HepG2 (cell line): ENCODE measurements around the gene CRY1. TPM values are rescaled to one million over a fixed set of nuclear protein-coding genes. Genes with fewer than 3 reads are reported as not detected.

Experiments
- IKZF4 ChIP-seq: sonication (generic); formaldehyde crosslinking; IDR thresholded peaks from 2 replicates; pipeline ENCODE4 v1.5.1; 2020; ENCODE audit warnings: borderline replicate concordance, mild to moderate bottlenecking, low read depth, missing genetic modification reagents; ENCODE audit errors: not compliant biosample characterization
- MEF2D ChIP-seq: sonication (generic); formaldehyde crosslinking; IDR thresholded peaks from 2 replicates; pipeline ENCODE4 v1.5.1; 2020; ENCODE audit warnings: mild to moderate bottlenecking, missing genetic modification reagents
- MTA3 ChIP-seq: sonication (generic); formaldehyde crosslinking; IDR thresholded peaks from 2 replicates; pipeline ENCODE4 v1.4.0; 2020; ENCODE audit warnings: missing genetic modification reagents
- NFKBIZ ChIP-seq: IDR thresholded peaks from 2 replicates; pipeline ENCODE4 v1.6.1; 2018; ENCODE audit warnings: missing genetic modification reagents, missing compliant biosample characterization
- TSC22D2 ChIP-seq: sonication (generic); formaldehyde crosslinking; IDR thresholded peaks from 2 replicates; pipeline ENCODE4 v1.5.1; 2020; ENCODE audit warnings: missing genetic modification reagents, mild to moderate bottlenecking, borderline replicate concordance
- ZKSCAN1 ChIP-seq: fragments of 150-350 bp; IDR thresholded peaks from 2 replicates; pipeline ENCODE4 v1.6.1; 2014; ENCODE audit warnings: low read length
- ZMAT3 ChIP-seq: sonication (generic); formaldehyde crosslinking; conservative IDR thresholded peaks from 2 replicates; pipeline ENCODE4 v1.7.0; 2021; ENCODE audit warnings: missing genetic modification reagents
- ZNF337 ChIP-seq: sonication (generic); formaldehyde crosslinking; IDR thresholded peaks from 2 replicates; pipeline ENCODE4 v1.5.1; 2020; ENCODE audit warnings: missing genetic modification reagents, low read depth, mild to moderate bottlenecking, borderline replicate concordance
- ZNF652 ChIP-seq: IDR thresholded peaks from 2 replicates; pipeline ENCODE4 v1.6.1; 2016; ENCODE audit warnings: low read depth, borderline replicate concordance
- ZNF879 ChIP-seq: sonication (generic); formaldehyde crosslinking; IDR thresholded peaks from 2 replicates; pipeline ENCODE4 v1.8.1; 2023; ENCODE audit warnings: missing genetic modification reagents
- polyA plus RNA-seq, 8 experiments: library from polyadenylated mRNA; depleted of rRNA in 3 of 8; stranded (reverse) in 7 of 8; unstranded in 1 of 8; fragments of >200 nt; fragmentation: Illumina TruSeq in 4 of 8; extraction: Trizol in 4 of 8; gene quantifications; 2 replicates each; pipeline versions ENCODE4 v1.2.1 to v1.2.3, GENCODE V29; 2011 to 2016; ENCODE audit warnings: low read depth in 4 of 8, missing spikeins in 1 of 8, mixed read lengths in 1 of 8; ENCODE audit not compliant: insufficient read depth in 1 of 8
- total RNA-seq, 5 experiments: library from RNA; depleted of rRNA; stranded (reverse); fragments of >200 nt; fragmentation: Illumina TruSeq; extraction: Trizol; gene quantifications; 2 replicates each; pipeline ENCODE4 v1.2.3, GENCODE V29; 2016; ENCODE audit warnings: low read depth in 1 of 5
- TF ChIP-seq, protein P1 (sequence below): sonication (generic); formaldehyde crosslinking; IDR thresholded peaks from 2 replicates; pipeline ENCODE4 v1.9.0; 2021; ENCODE audit warnings: missing genetic modification reagents, borderline replicate concordance
- TF ChIP-seq, protein P2 (sequence below): IDR thresholded peaks from 2 replicates; pipeline ENCODE4 v1.4.0; 2020; ENCODE audit warnings: mild to moderate bottlenecking, missing genetic modification reagents
- TF ChIP-seq, protein P3 (sequence below): sonication (generic); formaldehyde crosslinking; IDR thresholded peaks from 2 replicates; pipeline ENCODE4; 2020; ENCODE audit warnings: missing genetic modification reagents, mild to moderate bottlenecking, borderline replicate concordance
- TF ChIP-seq, protein P4 (sequence below): sonication (generic); formaldehyde crosslinking; conservative IDR thresholded peaks from 2 replicates; pipeline ENCODE4 v1.4.0; 2020; ENCODE audit warnings: missing genetic modification reagents

CRY1 gene
- total and polyA plus RNA-seq, 2 of the 13 experiments (the other 11 are each of a cell fraction or from before 2014, with no cell fraction given): 11.4 to 13.9 TPM

DNA sequence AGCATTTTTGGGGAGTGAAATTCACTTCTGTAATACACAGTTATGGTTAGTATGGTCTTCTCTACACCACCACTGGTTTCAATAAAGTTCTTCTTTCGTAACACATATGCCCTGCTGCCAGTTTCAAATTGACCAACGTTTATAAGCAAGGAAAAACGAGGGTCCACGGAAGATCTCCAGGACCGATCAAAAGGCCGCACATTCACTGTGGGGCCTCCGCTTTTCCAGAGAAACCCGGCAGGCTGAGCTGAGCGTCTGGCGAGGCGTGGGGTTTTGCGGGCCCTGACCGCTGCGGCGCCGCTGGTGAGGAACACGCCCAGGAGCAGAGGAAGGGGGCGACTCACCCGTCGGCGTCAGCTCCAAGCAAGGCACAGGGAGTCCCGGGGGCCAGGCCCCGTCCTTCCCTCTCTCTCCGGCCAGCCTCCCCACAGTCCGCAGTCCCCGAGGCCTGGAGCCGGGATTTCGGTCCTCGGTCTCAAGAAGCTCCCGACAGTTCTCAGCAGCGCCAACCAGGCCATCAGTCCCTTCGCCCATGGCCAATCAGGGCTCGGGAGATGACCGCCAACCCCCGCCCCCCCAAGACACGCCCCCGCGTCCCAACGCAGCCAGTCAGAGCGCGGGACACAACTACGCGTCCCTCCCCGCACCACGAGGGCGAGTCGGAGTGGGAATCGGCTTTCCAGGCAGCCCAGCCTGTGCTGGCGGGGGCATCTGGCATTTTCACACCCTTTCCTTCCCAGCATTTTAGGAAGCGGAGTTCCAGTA lies 106.5 kb downstream of the CRY1 start, which contains the start of gene MTERF2 (continued):
- TF ChIP-seq, protein P1, sequence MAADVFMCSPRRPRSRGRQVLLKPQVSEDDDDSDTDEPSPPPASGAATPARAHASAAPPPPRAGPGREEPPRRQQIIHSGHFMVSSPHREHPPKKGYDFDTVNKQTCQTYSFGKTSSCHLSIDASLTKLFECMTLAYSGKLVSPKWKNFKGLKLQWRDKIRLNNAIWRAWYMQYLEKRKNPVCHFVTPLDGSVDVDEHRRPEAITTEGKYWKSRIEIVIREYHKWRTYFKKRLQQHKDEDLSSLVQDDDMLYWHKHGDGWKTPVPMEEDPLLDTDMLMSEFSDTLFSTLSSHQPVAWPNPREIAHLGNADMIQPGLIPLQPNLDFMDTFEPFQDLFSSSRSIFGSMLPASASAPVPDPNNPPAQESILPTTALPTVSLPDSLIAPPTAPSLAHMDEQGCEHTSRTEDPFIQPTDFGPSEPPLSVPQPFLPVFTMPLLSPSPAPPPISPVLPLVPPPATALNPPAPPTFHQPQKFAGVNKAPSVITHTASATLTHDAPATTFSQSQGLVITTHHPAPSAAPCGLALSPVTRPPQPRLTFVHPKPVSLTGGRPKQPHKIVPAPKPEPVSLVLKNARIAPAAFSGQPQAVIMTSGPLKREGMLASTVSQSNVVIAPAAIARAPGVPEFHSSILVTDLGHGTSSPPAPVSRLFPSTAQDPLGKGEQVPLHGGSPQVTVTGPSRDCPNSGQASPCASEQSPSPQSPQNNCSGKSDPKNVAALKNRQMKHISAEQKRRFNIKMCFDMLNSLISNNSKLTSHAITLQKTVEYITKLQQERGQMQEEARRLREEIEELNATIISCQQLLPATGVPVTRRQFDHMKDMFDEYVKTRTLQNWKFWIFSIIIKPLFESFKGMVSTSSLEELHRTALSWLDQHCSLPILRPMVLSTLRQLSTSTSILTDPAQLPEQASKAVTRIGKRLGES (CRISPR knock-in tag): no peak; the same call in 1 of the 2 replicates
- TF ChIP-seq ZNF879 (CRISPR knock-in tag) (no peak), ZNF652 (CRISPR knock-in tag) (peak; percentile 95), IKZF4 (CRISPR knock-in tag) (no peak), MTA3 (CRISPR knock-in tag) (no peak), TSC22D2 (CRISPR knock-in tag) (no peak), MEF2D (CRISPR knock-in tag) (no peak; the same call in 1 of the 2 replicates), ZMAT3 (peak; percentile 70; the same call in 1 of the 2 replicates), ZNF337 (CRISPR knock-in tag) (no peak), NFKBIZ (no peak; the same call in 1 of the 2 replicates), ZKSCAN1 (no peak)
- TF ChIP-seq, protein P2, sequence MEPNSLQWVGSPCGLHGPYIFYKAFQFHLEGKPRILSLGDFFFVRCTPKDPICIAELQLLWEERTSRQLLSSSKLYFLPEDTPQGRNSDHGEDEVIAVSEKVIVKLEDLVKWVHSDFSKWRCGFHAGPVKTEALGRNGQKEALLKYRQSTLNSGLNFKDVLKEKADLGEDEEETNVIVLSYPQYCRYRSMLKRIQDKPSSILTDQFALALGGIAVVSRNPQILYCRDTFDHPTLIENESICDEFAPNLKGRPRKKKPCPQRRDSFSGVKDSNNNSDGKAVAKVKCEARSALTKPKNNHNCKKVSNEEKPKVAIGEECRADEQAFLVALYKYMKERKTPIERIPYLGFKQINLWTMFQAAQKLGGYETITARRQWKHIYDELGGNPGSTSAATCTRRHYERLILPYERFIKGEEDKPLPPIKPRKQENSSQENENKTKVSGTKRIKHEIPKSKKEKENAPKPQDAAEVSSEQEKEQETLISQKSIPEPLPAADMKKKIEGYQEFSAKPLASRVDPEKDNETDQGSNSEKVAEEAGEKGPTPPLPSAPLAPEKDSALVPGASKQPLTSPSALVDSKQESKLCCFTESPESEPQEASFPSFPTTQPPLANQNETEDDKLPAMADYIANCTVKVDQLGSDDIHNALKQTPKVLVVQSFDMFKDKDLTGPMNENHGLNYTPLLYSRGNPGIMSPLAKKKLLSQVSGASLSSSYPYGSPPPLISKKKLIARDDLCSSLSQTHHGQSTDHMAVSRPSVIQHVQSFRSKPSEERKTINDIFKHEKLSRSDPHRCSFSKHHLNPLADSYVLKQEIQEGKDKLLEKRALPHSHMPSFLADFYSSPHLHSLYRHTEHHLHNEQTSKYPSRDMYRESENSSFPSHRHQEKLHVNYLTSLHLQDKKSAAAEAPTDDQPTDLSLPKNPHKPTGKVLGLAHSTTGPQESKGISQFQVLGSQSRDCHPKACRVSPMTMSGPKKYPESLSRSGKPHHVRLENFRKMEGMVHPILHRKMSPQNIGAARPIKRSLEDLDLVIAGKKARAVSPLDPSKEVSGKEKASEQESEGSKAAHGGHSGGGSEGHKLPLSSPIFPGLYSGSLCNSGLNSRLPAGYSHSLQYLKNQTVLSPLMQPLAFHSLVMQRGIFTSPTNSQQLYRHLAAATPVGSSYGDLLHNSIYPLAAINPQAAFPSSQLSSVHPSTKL (CRISPR knock-in tag): peak; percentile 57; the same call in 1 of the 2 replicates
- TF ChIP-seq, protein P3, sequence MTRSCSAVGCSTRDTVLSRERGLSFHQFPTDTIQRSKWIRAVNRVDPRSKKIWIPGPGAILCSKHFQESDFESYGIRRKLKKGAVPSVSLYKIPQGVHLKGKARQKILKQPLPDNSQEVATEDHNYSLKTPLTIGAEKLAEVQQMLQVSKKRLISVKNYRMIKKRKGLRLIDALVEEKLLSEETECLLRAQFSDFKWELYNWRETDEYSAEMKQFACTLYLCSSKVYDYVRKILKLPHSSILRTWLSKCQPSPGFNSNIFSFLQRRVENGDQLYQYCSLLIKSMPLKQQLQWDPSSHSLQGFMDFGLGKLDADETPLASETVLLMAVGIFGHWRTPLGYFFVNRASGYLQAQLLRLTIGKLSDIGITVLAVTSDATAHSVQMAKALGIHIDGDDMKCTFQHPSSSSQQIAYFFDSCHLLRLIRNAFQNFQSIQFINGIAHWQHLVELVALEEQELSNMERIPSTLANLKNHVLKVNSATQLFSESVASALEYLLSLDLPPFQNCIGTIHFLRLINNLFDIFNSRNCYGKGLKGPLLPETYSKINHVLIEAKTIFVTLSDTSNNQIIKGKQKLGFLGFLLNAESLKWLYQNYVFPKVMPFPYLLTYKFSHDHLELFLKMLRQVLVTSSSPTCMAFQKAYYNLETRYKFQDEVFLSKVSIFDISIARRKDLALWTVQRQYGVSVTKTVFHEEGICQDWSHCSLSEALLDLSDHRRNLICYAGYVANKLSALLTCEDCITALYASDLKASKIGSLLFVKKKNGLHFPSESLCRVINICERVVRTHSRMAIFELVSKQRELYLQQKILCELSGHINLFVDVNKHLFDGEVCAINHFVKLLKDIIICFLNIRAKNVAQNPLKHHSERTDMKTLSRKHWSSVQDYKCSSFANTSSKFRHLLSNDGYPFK (CRISPR knock-in tag): no peak; the same call in 1 of the 2 replicates
- TF ChIP-seq, protein P4, sequence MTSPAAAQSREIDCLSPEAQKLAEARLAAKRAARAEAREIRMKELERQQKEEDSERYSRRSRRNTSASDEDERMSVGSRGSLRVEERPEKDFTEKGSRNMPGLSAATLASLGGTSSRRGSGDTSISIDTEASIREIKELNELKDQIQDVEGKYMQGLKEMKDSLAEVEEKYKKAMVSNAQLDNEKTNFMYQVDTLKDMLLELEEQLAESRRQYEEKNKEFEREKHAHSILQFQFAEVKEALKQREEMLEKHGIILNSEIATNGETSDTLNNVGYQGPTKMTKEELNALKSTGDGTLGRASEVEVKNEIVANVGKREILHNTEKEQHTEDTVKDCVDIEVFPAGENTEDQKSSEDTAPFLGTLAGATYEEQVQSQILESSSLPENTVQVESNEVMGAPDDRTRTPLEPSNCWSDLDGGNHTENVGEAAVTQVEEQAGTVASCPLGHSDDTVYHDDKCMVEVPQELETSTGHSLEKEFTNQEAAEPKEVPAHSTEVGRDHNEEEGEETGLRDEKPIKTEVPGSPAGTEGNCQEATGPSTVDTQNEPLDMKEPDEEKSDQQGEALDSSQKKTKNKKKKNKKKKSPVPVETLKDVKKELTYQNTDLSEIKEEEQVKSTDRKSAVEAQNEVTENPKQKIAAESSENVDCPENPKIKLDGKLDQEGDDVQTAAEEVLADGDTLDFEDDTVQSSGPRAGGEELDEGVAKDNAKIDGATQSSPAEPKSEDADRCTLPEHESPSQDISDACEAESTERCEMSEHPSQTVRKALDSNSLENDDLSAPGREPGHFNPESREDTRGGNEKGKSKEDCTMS: no peak
